Measurements from ENCODE around the gene QKI.

The QKI gene

DNA sequence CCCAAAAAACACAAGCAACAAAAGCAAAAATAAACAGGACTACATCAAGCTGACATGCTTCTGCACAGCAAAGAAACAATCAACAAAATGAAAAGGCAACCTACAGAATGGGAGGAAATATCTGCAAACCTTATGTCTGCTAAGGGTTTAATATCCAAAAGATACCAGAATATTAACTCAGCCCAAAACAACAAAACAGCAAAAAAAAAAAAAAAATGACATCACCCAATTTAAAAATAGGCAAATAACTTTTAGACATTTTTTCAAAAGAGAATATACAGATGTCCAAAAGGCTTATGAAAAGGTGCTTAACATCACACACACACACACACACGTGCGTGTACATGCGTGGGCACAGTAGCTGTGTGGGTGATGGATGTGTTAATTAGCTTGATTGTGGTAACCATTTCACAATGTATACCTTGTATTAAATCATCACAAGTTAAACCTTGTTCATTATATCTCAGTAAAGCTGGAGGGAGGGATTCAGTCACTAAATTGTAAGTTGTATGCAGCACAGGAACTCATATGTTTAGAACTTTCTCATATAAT is 52.4 kb downstream of the QKI start:
- no peaks in the 10 kb centered on the region for H3K4me1 ChIP-seq (ENCODE audit: insufficient read depth, low read length)
- no peaks in the 10 kb centered on the region for H3K27me3 ChIP-seq (ENCODE audit: insufficient read depth, low read length, poor library complexity)
- H4K20me1 ChIP-seq (ENCODE audit: insufficient read depth, low read length), result no peaks in the 10 kb centered on the region
- no peak overlapping the region for H3K4me2 ChIP-seq (ENCODE audit: insufficient read depth, low read length)
- no peak for DNase-seq
- H3K79me2 ChIP-seq (ENCODE audit: insufficient read depth, low read length), result peaks cover 31% of the 10 kb centered on the region; the same call in 1 of the 2 replicates
- no peak overlapping the region for H3K4me3 ChIP-seq (ENCODE audit: low read depth in 1 of 2, low read length in 2 of 2)
- peaks cover 12% of the 10 kb centered on the region for H3K9me3 ChIP-seq (ENCODE audit: insufficient read depth, low read length, severe bottlenecking)
- no peaks in the 10 kb centered on the region; the same call in 1 of the 2 replicates for H3K36me3 ChIP-seq (ENCODE audit: insufficient read depth, low read length)
- H3K9ac ChIP-seq (ENCODE audit: low read depth, low read length), result no peak overlapping the region
- TF ChIP-seq, protein P1, sequence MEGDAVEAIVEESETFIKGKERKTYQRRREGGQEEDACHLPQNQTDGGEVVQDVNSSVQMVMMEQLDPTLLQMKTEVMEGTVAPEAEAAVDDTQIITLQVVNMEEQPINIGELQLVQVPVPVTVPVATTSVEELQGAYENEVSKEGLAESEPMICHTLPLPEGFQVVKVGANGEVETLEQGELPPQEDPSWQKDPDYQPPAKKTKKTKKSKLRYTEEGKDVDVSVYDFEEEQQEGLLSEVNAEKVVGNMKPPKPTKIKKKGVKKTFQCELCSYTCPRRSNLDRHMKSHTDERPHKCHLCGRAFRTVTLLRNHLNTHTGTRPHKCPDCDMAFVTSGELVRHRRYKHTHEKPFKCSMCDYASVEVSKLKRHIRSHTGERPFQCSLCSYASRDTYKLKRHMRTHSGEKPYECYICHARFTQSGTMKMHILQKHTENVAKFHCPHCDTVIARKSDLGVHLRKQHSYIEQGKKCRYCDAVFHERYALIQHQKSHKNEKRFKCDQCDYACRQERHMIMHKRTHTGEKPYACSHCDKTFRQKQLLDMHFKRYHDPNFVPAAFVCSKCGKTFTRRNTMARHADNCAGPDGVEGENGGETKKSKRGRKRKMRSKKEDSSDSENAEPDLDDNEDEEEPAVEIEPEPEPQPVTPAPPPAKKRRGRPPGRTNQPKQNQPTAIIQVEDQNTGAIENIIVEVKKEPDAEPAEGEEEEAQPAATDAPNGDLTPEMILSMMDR (IDR thresholded peaks at IDR 0.05; ENCODE audit: borderline replicate concordance, extremely low read depth, low read length, poor library complexity, severe bottlenecking), result no peak
- TF ChIP-seq EZH2 (IDR thresholded peaks at IDR 0.05; ENCODE audit: borderline replicate concordance, low read depth, low read length, severe bottlenecking), result no peak
- no peak overlapping the region for H2AFZ ChIP-seq (ENCODE audit: low read depth, low read length)
- no peak overlapping the region for H3K27ac ChIP-seq (ENCODE audit: low read length)
- ATAC-seq (ENCODE audit: insufficient read depth, low read depth), result no peak

DNA sequence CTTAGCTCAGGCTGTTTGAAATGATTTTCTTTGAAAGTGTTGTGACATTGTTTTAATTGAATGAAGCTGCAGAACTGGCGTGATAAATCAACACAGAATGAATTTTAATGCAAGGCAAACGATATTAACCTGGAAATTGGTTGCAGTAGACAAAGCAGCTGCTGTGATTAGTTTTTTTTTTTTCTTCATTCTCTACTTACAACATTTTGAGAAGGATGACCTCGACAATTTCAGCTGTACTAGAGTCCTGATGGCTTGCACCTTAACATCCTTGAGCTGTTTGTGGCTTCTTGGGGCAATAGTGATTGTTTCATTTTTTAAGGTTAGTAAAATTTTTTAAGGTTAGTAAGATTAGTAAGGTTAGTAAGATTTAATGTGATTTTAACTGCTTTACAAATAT is 54.2 kb downstream of the QKI start:
- ATAC-seq (ENCODE audit: insufficient read depth, low read depth), result no peak
- Histone ChIP-seq H2AFZ (ENCODE audit: low read depth, low read length) (no peak overlapping the region), H3K27ac (ENCODE audit: low read length) (no peak overlapping the region), H3K79me2 (ENCODE audit: insufficient read depth, low read length) (peaks cover 20% of the 10 kb centered on the region; the same call in 1 of the 2 replicates), H3K36me3 (ENCODE audit: insufficient read depth, low read length) (no peaks in the 10 kb centered on the region; the same call in 1 of the 2 replicates), H3K4me2 (ENCODE audit: insufficient read depth, low read length) (no peak overlapping the region), H4K20me1 (ENCODE audit: insufficient read depth, low read length) (no peaks in the 10 kb centered on the region), H3K4me3 (ENCODE audit: low read depth in 1 of 2, low read length in 2 of 2) (no peak overlapping the region), H3K4me1 (ENCODE audit: insufficient read depth, low read length) (no peaks in the 10 kb centered on the region), H3K9me3 (ENCODE audit: insufficient read depth, low read length, severe bottlenecking) (peaks cover 12% of the 10 kb centered on the region), H3K9ac (ENCODE audit: low read depth, low read length) (no peak overlapping the region), H3K27me3 (ENCODE audit: insufficient read depth, low read length, poor library complexity) (no peaks in the 10 kb centered on the region)
- DNase-seq, result no peak
- TF ChIP-seq EZH2 (IDR thresholded peaks at IDR 0.05; ENCODE audit: borderline replicate concordance, low read depth, low read length, severe bottlenecking), result no peak
- TF ChIP-seq, protein P1 (IDR thresholded peaks at IDR 0.05; ENCODE audit: borderline replicate concordance, extremely low read depth, low read length, poor library complexity, severe bottlenecking), result no peak

DNA sequence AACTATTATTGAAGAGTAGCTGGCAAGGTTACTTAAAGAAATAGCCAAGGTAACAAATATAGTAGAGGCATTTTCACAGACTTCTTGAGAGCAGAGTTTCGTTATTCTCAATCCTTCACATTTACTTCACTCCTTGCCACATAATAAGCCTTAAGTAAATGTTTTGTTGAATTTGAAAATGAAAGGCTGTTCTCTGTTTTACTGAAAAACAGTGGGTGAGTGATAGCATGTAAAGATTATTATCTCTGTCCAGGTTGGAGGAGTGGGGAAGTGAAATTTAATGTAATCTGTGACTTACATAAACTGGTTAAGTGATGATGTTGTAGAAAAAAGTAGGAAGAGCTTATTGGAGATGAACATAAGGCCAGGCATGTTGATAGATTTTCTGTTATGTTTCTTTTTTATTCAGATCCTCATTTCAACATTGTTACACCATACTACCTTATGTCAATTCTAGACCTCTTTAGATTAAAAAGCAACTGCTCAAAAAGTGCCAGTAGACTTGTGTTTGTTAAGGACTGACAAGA is 55.0 kb downstream of the QKI start:
- Histone ChIP-seq H3K79me2 (ENCODE audit: insufficient read depth, low read length) (peaks cover 18% of the 10 kb centered on the region; the same call in 1 of the 2 replicates), H3K4me1 (ENCODE audit: insufficient read depth, low read length) (no peaks in the 10 kb centered on the region), H3K4me2 (ENCODE audit: insufficient read depth, low read length) (no peak overlapping the region), H3K27ac (ENCODE audit: low read length) (no peak overlapping the region), H2AFZ (ENCODE audit: low read depth, low read length) (no peak overlapping the region), H3K27me3 (ENCODE audit: insufficient read depth, low read length, poor library complexity) (no peaks in the 10 kb centered on the region), H4K20me1 (ENCODE audit: insufficient read depth, low read length) (no peaks in the 10 kb centered on the region; the same call in 1 of the 2 replicates), H3K4me3 (ENCODE audit: low read depth in 1 of 2, low read length in 2 of 2) (no peak overlapping the region), H3K9ac (ENCODE audit: low read depth, low read length) (no peak overlapping the region), H3K9me3 (ENCODE audit: insufficient read depth, low read length, severe bottlenecking) (peaks cover 12% of the 10 kb centered on the region), H3K36me3 (ENCODE audit: insufficient read depth, low read length) (no peaks in the 10 kb centered on the region; the same call in 1 of the 2 replicates)
- ATAC-seq (ENCODE audit: insufficient read depth, low read depth) (no peak), DNase-seq (no peak)
- TF ChIP-seq EZH2 (IDR thresholded peaks at IDR 0.05; ENCODE audit: borderline replicate concordance, low read depth, low read length, severe bottlenecking), result no peak
- TF ChIP-seq, protein P1 (IDR thresholded peaks at IDR 0.05; ENCODE audit: borderline replicate concordance, extremely low read depth, low read length, poor library complexity, severe bottlenecking), result no peak

Data from DND-41 (cell line).